ENCODE measurements around the gene MS4A14.

DNA sequence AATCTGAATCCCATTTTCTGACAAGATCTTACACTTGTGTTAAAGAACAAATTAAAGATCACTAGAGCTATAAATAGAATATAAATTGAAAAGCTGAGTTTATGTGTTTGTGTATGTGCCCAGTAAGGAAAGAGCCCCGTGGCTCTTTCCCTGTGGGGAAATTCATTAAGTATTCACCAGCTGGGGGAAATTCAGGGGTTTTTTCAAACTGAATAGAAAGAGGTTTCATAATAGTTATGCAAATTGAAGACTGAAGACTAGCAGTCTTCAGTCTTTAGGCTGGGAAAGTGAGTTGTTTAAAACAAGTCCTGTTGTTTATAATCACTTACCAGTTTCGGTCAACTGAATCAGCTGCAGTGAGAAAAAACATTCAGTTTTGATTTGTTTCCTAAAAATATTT is 29.2 kb upstream of the MS4A14 start:
- TF ChIP-seq, protein P1, sequence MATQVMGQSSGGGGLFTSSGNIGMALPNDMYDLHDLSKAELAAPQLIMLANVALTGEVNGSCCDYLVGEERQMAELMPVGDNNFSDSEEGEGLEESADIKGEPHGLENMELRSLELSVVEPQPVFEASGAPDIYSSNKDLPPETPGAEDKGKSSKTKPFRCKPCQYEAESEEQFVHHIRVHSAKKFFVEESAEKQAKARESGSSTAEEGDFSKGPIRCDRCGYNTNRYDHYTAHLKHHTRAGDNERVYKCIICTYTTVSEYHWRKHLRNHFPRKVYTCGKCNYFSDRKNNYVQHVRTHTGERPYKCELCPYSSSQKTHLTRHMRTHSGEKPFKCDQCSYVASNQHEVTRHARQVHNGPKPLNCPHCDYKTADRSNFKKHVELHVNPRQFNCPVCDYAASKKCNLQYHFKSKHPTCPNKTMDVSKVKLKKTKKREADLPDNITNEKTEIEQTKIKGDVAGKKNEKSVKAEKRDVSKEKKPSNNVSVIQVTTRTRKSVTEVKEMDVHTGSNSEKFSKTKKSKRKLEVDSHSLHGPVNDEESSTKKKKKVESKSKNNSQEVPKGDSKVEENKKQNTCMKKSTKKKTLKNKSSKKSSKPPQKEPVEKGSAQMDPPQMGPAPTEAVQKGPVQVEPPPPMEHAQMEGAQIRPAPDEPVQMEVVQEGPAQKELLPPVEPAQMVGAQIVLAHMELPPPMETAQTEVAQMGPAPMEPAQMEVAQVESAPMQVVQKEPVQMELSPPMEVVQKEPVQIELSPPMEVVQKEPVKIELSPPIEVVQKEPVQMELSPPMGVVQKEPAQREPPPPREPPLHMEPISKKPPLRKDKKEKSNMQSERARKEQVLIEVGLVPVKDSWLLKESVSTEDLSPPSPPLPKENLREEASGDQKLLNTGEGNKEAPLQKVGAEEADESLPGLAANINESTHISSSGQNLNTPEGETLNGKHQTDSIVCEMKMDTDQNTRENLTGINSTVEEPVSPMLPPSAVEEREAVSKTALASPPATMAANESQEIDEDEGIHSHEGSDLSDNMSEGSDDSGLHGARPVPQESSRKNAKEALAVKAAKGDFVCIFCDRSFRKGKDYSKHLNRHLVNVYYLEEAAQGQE (IDR thresholded peaks at IDR 0.05), result no peak
- TF ChIP-seq, protein P2, sequence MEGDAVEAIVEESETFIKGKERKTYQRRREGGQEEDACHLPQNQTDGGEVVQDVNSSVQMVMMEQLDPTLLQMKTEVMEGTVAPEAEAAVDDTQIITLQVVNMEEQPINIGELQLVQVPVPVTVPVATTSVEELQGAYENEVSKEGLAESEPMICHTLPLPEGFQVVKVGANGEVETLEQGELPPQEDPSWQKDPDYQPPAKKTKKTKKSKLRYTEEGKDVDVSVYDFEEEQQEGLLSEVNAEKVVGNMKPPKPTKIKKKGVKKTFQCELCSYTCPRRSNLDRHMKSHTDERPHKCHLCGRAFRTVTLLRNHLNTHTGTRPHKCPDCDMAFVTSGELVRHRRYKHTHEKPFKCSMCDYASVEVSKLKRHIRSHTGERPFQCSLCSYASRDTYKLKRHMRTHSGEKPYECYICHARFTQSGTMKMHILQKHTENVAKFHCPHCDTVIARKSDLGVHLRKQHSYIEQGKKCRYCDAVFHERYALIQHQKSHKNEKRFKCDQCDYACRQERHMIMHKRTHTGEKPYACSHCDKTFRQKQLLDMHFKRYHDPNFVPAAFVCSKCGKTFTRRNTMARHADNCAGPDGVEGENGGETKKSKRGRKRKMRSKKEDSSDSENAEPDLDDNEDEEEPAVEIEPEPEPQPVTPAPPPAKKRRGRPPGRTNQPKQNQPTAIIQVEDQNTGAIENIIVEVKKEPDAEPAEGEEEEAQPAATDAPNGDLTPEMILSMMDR (IDR thresholded peaks at IDR 0.05; ENCODE audit: low read depth, low read length, missing input control), result no peak
- no peak for TF ChIP-seq MAX (IDR thresholded peaks at IDR 0.05)
- TF ChIP-seq TAF1 (conservative IDR thresholded peaks at IDR 0.05), result no peak
- no peak for TF ChIP-seq GABPA (IDR thresholded peaks at IDR 0.05 in 1 of 2, conservative IDR thresholded peaks at IDR 0.05 in 1 of 2)
- no peak for TF ChIP-seq FOXA1 (IDR thresholded peaks at IDR 0.05)
- TF ChIP-seq RAD21 (IDR thresholded peaks at IDR 0.05), result no peak
- TF ChIP-seq HNF4A (conservative IDR thresholded peaks at IDR 0.05), result no peak

Data from liver (tissue), 3 donors.